SK-N-MC (cell line): Measurements from ENCODE around the gene NDUFA7.
"Not testable (repeated sequence)": the region's sequence is repeated elsewhere in the genome, so short reads cannot be mapped to it uniquely, and the experiment has no call there.

Source experiments
- DNase-seq: peaks from one replicate; pipeline ENCODE4 v3.0.0-alpha.2; 2011; ENCODE audit warnings: low read depth, low spot score
- H3K27ac ChIP-seq: fragments of 200-600 bp; sonication (generic); 2 replicates; pipeline ENCODE4 v1.5.1; 2016; ENCODE audit warnings: mixed run types
- H3K36me3 ChIP-seq: fragments of 200-600 bp; sonication (generic); 2 replicates; pipeline ENCODE4 v1.6.1; 2017; ENCODE audit warnings: antibody characterized with exemption, low read length, mixed read lengths; ENCODE audit not compliant: insufficient read depth
- H3K4me3 ChIP-seq: fragments of 200-600 bp; sonication (generic); 2 replicates; pipeline ENCODE4 v1.5.1; 2016
- H3K9ac ChIP-seq: fragments of 200-600 bp; sonication (generic); 2 replicates; pipeline ENCODE4 v1.8.0; 2017; ENCODE audit warnings: mixed run types, mixed read lengths; ENCODE audit not compliant: insufficient read length
- H3K9me3 ChIP-seq: fragments of 200-600 bp; sonication (generic); 2 replicates; pipeline ENCODE4 v1.6.1; 2017; ENCODE audit warnings: low read depth, mild to moderate bottlenecking, antibody characterized with exemption, low read length, moderate library complexity, mixed read lengths
- EZH2 ChIP-seq: fragments of 200-600 bp; sonication (generic); IDR thresholded peaks from one replicate; pipeline ENCODE4 v1.6.1; 2017; ENCODE audit warnings: antibody characterized with exemption
- FOXP2 ChIP-seq: optimal IDR thresholded peaks from 2 replicates; pipeline ENCODE3; 2011; ENCODE audit warnings: mild to moderate bottlenecking, moderate library complexity; ENCODE audit not compliant: insufficient read depth; ENCODE audit errors: extremely low read length, control extremely low read depth
- POLR2AphosphoS5 ChIP-seq: IDR thresholded peaks from 2 replicates; pipeline ENCODE4 v1.6.1; 2012; ENCODE audit warnings: mild to moderate bottlenecking, low read depth, low read length, borderline replicate concordance

NDUFA7 gene

DNA sequence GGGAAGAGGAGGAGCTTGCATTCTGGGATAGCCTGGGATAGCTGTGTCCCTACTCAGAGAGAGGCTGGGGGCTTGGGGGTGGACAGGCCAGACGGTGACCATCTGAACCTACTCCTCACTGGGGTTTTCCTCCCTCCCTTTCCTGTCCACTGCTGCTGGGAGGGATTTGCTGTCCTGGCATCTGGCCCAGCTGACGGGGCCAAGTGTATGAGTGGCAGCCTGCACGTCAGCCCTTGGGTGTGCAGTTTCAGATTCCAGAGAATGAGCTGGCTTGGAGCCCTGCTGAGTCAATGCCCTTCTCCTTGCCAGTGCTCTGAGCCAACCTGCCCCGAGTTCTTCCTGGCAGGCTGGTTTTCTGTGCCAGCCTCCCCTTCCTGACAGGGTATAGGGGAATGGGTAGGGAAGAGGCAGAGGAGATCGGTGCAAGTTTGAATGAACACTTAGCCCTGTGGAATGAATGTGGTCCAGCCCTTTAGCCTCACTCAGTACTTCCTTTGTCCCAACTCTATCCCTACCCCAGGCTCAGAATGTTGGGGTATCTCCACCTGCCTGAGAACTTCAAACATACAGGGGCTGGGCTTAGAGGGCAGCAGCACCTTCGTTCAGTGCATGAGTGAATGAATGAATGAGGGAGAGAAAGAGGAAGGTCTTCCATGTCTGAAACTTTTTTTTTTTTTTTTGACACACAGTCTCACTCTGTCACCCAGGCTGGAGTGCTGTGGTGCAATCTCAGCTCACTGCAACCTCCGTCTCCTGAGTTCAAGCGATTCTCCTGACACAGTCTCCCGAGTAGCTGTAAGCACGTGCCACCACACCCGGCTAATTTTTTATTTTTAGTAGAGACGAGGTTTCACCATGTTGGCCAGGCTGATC lies 41.0 kb upstream of the NDUFA7 start:
- no peak for DNase-seq
- H3K27ac ChIP-seq: peak overlapping the region; percentile 25; the same call in 1 of the 2 replicates

DNA sequence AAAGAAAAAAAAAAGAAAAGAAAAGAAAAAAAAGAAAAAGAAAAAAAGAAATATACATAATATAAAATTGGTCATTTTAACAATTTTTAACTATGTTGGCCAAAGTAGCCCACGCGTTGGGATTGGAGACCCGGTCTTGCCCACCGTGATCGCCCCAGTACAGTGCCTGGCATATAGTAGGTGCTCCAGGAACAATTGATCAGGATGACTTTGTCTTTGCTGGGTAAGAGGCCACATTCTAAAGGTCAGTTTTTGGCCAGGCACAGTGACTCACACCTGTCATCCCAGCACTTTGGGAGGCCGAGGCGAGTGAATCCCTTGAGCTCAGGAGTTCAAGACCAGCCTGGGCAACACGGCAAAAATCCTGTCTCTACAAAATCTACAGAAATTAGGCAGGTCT lies 39.0 kb upstream of the NDUFA7 start:
- Histone ChIP-seq H3K36me3 (no peaks in the 10 kb centered on the region), H3K4me3 (no peak overlapping the region), H3K9me3 (no peaks in the 10 kb centered on the region), H3K27ac (no peak overlapping the region), H3K9ac (no peak overlapping the region)
- no peak for TF ChIP-seq POLR2AphosphoS5
- DNase-seq: no peak

More for the DNA sequence above, 41.0 kb upstream of the NDUFA7 start:
- no peak for TF ChIP-seq POLR2AphosphoS5
- TF ChIP-seq EZH2: no peak
- no peak for TF ChIP-seq FOXP2
- Histone ChIP-seq H3K36me3 (no peaks in the 10 kb centered on the region), H3K9ac (no peak overlapping the region), H3K9me3 (no peaks in the 10 kb centered on the region), H3K4me3 (peak overlapping the region; percentile 25; the same call in 1 of the 2 replicates)

DNA sequence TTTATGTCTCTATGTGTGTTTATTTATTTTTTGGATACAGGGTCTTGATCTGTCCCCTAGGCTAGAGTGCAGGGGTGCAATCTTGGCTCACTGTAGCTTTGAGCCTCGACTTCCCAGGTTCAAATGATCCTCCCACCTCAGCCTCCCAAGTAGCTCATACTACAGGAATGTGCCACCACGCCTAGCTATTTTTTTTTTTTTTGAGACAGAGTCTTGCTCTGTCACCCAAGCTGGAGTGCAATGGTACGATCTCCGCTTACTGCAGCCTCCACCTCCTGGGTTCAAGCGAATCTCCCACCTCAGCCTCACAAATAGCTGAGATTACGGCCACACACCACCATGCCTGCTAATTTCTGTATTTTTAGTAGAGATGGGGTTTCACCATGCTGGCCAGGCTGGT lies 37.8 kb upstream of the NDUFA7 start:
- no peak overlapping the region for H3K27ac ChIP-seq

DNA sequence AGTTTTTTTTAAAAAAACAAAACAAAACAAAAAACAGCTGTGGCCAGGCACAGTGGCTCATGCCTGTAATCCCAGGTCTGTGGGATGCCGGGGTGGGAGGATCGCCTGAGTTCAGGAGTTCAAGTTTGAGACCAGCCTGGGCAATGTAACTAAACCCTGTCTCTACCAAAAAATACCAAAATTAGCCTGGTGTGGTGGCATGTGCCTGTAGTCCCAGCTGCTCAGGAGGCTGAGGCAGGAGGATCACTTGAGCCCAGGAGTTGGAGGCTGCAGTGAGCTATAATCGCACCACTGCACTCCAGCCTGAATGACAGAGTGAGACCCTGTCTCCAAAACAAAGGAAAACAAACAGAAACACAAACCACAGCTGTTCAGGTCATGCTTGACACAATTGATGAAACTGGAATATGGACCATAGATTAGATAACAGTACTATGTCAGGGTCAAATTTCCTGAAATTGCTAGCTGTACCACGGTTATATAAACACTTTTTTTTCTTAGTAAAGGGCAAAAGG lies 35.9 kb upstream of the NDUFA7 start:
- Histone ChIP-seq H3K27ac (peak overlapping the region; percentile 9; the same call in 1 of the 2 replicates), H3K9me3 (no peaks in the 10 kb centered on the region), H3K36me3 (no peaks in the 10 kb centered on the region), H3K4me3 (no peak overlapping the region), H3K9ac (no peak overlapping the region)
- DNase-seq: no peak
- TF ChIP-seq POLR2AphosphoS5: no peak
- TF ChIP-seq EZH2: no peak
- TF ChIP-seq FOXP2: no peak

More for the DNA sequence above, 37.8 kb upstream of the NDUFA7 start:
- no peak for DNase-seq
- TF ChIP-seq EZH2 (no peak), POLR2AphosphoS5 (no peak), FOXP2 (no peak)
- Histone ChIP-seq H3K9ac (no peak overlapping the region), H3K9me3 (no peaks in the 10 kb centered on the region), H3K4me3 (no peak overlapping the region), H3K36me3 (no peaks in the 10 kb centered on the region)

DNA sequence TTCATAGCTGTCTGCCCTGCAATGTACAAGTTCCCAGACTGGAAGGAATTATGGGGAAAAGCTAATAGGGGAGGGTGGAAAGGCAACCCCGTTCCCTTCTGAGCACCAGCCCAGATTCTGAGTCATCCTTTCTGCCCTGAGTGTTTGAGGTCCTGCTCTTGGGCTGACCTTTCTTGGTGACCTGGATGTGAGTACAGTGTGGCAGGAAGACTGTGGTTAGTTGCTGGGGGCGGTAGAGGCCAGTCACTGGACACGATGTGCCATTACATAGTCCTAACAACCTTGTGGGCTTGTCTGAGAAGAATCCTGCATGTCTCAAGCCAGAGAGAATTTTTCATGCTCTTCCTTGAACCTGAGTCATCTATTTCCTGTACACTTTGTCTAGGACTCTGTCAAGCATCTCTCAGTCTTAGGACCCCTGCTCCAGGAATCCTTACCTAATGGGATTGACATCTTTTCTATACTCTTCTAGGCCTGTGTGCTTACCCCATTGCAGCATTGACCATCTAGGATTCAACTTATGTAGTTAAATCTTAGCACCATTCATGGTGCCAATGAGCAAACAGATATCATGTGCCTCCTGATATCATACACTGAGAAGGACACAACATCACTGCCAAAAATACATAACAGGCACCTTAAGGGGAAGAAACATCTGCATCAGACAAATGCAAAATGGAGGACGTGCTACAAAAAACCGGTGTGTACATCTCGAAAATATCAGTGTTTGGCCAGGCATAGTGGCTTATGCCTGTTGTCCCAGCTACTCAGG lies 34.6 kb upstream of the NDUFA7 start:
- TF ChIP-seq POLR2AphosphoS5 (no peak), FOXP2 (no peak), EZH2 (no peak)
- Histone ChIP-seq H3K9me3 (no peaks in the 10 kb centered on the region), H3K9ac (no peak overlapping the region), H3K36me3 (no peaks in the 10 kb centered on the region), H3K4me3 (no peak overlapping the region), H3K27ac (0 out of 2 replicates have a peak overlapping the region, but pooled peaks have one; percentile 2)
- no peak for DNase-seq

DNA sequence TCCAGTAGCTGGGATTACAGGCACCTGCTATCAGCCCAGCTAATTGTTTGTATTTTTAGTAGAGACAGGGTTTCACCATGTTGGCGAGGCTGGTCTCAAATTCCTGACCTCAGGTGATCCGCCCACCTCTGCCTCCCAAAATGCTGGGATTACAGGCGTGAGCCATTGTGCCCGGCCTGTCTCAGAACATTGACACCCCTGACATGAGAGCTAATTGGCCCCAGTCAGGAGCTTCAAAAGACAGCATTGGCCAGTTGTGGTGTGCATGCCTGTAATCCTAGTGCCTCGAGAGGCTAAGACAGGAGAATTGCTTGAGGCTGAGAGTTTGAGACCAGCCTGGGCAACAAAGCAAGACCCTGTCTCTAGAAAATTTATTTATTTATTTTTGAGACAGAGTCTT lies 31.7 kb upstream of the NDUFA7 start:
- peak overlapping the region; percentile 45 for H3K9ac ChIP-seq
- H3K4me3 ChIP-seq: peak overlapping the region; percentile 69
- peak overlapping the region; percentile 97 for H3K27ac ChIP-seq
- not testable (repeated sequence) for H3K9me3 ChIP-seq, DNase-seq, H3K36me3 ChIP-seq

DNA sequence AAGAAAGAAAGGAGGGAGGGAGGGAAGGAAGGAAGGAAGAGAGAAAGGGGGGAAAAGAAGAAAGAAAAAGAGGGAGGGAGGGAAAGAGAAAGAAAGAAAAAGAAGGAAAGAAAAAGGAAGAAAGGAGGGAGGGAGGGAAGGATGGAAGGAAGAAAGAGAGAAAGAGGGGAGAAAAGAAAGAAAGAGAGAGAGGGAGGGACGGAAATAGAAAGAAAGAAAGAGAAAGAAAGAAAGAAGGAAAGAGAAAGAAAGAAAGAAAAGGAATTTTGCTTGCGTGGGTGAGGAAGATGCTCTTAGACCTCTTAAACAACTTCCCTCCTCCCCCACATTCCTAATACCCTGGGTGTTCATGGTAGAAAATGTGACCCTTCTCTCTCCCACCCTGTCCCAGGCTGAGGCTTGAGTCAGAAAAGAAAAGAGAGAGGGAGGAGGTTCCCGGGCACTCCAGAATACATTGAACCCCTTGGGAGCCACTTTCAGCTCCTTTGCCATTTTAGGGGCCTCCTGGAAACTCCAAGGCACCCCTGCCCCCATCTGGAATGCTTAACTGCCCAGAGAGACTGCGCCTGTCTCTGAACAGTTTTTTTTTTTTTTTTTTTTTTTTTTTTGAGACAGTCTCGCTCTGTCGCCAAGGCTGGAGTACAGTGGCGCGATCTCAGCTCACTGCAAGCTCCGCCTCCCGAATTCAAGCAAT lies 31.1 kb upstream of the NDUFA7 start:
- no peaks in the 10 kb centered on the region for H3K36me3 ChIP-seq
- DNase-seq: peak; percentile 57
- no peaks in the 10 kb centered on the region for H3K9me3 ChIP-seq
- TF ChIP-seq POLR2AphosphoS5 (no peak), FOXP2 (no peak), EZH2 (no peak)
- peak overlapping the region; percentile 69 for H3K4me3 ChIP-seq
- peak overlapping the region; percentile 97 for H3K27ac ChIP-seq
- peak overlapping the region; percentile 75 for H3K9ac ChIP-seq
